Ectodermal cell (in vitro differentiated cells): Measurements from ENCODE around the gene RAD51B.

Source experiments
- H3K27ac ChIP-seq: 2 replicates; pipeline ENCODE4 v1.7.0; 2013; ENCODE audit warnings: mild to moderate bottlenecking, low read depth, low read length; ENCODE audit not compliant: insufficient read depth, poor library complexity, severe bottlenecking
- H3K27me3 ChIP-seq: 2 replicates; pipeline ENCODE4 v1.7.0; 2013; ENCODE audit warnings: mild to moderate bottlenecking, low read length; ENCODE audit not compliant: insufficient read depth, control insufficient read depth, poor library complexity, severe bottlenecking
- H3K36me3 ChIP-seq: one replicate; pipeline ENCODE4 v1.7.0; 2013; ENCODE audit warnings: low read length; ENCODE audit not compliant: control insufficient read depth, insufficient read depth
- H3K4me1 ChIP-seq: one replicate; pipeline ENCODE4 v1.7.0; 2013; ENCODE audit warnings: low read length; ENCODE audit not compliant: control insufficient read depth, insufficient read depth
- H3K4me3 ChIP-seq: 2 replicates; pipeline ENCODE4 v1.7.0; 2013; ENCODE audit warnings: low read depth, low read length, control low read depth; ENCODE audit not compliant: insufficient read depth
- H3K9me3 ChIP-seq: 2 replicates; pipeline ENCODE4 v1.7.0; 2013; ENCODE audit warnings: mild to moderate bottlenecking, low read length, moderate library complexity; ENCODE audit not compliant: control insufficient read depth
- WGBS, 2 experiments: methylation state at CpG; one replicate each; pipeline ENCODE4 v1.1.7; 2013; ENCODE audit warnings: missing lambda C conversion rate in 2 of 2; 5-methylcytosine and 5-hydroxymethylcytosine counted together

The RAD51B gene

DNA sequence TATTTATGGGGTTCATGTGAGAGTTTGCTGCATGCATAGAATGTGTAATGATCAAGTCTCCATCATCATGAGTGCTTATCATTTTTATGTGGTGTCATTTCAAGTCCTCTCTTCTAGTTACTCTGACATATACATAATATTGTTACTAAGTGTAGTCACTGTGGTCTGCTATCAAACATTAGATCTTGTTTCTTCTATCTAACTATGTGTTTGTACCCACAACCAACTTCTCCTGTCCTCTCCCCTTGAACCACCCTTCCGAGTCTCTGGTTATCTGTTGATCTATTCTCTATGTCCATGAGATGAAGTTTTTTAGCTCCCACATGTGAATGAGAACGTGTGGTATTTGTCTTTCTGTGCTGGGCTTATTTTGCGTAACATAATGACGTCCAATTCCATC lies 107.7 kb downstream of the RAD51B start:
- 84 to 91% methylated on average over 4 of the region's 4 CpGs for WGBS, 2 experiments

GRCh38 chr14:67928375-67928774 lies 108.8 kb downstream of the RAD51B start:
- H3K27me3 ChIP-seq, result no peaks in the 10 kb centered on the region
- H3K4me3 ChIP-seq, result no peak overlapping the region
- H3K27ac ChIP-seq, result no peak overlapping the region
- 88 to 92% methylated on average over 11 of the region's 11 CpGs for whole genome bisulfite sequencing, 2 experiments
- no peaks in the 10 kb centered on the region for H3K36me3 ChIP-seq
- H3K9me3 ChIP-seq, result no peaks in the 10 kb centered on the region
- peaks cover 4% of the 10 kb centered on the region for H3K4me1 ChIP-seq

More for the DNA sequence above, 107.7 kb downstream of the RAD51B start:
- H3K27me3 ChIP-seq, result no peaks in the 10 kb centered on the region
- H3K9me3 ChIP-seq, result no peaks in the 10 kb centered on the region
- H3K36me3 ChIP-seq, result no peaks in the 10 kb centered on the region
- no peak overlapping the region for H3K27ac ChIP-seq
- H3K4me1 ChIP-seq, result no peaks in the 10 kb centered on the region
- H3K4me3 ChIP-seq, result no peak overlapping the region

- Histone ChIP-seq H3K36me3 (no peaks in the 10 kb centered on the region), H3K9me3 (no peaks in the 10 kb centered on the region), H3K27ac (no peak overlapping the region), H3K4me3 (no peak overlapping the region), H3K4me1 (peaks cover 9% of the 10 kb centered on the region), H3K27me3 (no peaks in the 10 kb centered on the region)
- 90 to 95% methylated on average over 4 of the region's 4 CpGs for WGBS, 2 experiments
These were observed 113.2 kb downstream of the RAD51B start for GRCh38 chr14:67932708-67933246.

DNA sequence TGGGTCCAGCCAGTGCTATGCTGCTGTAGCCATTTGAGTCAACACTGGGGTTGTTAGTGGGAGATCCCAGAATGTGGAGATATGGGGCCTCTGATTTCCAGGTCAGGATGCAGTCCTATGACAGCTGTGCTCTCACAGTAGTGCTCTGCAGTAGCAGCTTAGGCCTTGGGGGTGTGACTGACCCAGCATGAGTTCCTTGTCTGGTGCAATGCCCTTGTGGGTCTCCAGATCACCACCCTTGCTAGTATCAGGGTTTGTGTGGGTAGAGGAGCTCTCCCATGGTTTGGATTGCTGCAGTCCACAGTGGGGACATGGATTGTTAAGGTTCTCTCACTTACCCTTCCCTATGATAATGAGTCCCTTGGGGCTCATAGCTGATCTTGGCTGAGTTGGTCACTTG lies 113.7 kb downstream of the RAD51B start:
- Histone ChIP-seq H3K4me3 (no peak overlapping the region), H3K9me3 (no peaks in the 10 kb centered on the region), H3K36me3 (no peaks in the 10 kb centered on the region), H3K4me1 (peaks cover 12% of the 10 kb centered on the region), H3K27ac (no peak overlapping the region), H3K27me3 (no peaks in the 10 kb centered on the region)

DNA sequence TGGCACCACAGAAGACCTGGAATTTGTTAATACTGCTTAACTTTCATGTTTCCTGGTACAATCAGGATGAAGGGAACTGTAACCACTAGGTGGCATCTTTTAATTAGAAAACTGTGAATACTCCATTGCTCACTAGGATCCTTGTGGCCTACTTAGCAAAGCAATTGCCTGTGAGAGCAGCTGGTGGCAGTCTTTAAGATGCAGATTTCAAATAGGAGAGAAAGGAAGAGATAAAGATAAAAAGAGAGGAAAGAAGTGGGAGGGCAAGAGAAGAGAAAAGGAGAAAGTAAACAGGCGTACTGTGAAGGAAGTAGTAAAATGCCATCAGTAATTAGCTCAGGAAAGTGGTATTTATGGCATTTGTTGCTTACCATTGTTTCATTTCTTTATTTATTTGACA lies 114.5 kb downstream of the RAD51B start:
- no peak overlapping the region for H3K4me3 ChIP-seq
- peaks cover 20% of the 10 kb centered on the region for H3K4me1 ChIP-seq
- H3K27ac ChIP-seq, result no peak overlapping the region
- 0% methylated on average over 1 of the region's 1 CpG for WGBS, 2 experiments
- H3K27me3 ChIP-seq, result no peaks in the 10 kb centered on the region
- no peaks in the 10 kb centered on the region for H3K9me3 ChIP-seq
- H3K36me3 ChIP-seq, result no peaks in the 10 kb centered on the region

GRCh38 chr14:67934862-67935261 lies 115.3 kb downstream of the RAD51B start:
- H3K27ac ChIP-seq, result no peak overlapping the region
- H3K27me3 ChIP-seq, result no peaks in the 10 kb centered on the region
- peaks cover 20% of the 10 kb centered on the region for H3K4me1 ChIP-seq
- no peaks in the 10 kb centered on the region for H3K36me3 ChIP-seq
- H3K4me3 ChIP-seq, result no peak overlapping the region
- H3K9me3 ChIP-seq, result no peaks in the 10 kb centered on the region
- WGBS, 2 experiments, result 40 to 86% methylated on average over 1 of the region's 1 CpG

DNA sequence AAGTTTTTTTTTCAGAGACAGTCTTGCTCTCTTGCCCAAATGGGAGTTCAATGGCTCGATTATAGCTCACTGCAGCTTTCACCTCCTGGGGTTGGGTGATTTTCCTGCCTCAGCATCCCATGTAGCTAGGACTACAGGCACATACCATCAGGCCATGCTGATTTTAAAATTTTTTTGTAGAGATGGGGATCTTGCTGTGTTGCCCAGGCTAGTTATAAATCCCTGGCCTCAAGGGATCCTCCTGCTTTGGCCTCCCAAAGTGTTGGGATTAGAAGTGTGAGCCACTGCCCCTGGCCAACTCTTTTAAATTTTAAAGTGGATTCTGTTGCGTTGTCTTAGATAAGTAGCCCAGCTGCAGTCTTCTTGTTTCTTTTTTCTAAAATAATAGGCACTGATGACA lies 115.8 kb downstream of the RAD51B start:
- H3K4me1 ChIP-seq, result peaks cover 20% of the 10 kb centered on the region
- H3K27ac ChIP-seq, result no peak overlapping the region
- WGBS, 2 experiments, result 84 to 88% methylated on average over 2 of the region's 2 CpGs
- no peak overlapping the region for H3K4me3 ChIP-seq
- no peaks in the 10 kb centered on the region for H3K9me3 ChIP-seq
- H3K36me3 ChIP-seq, result no peaks in the 10 kb centered on the region
- H3K27me3 ChIP-seq, result no peaks in the 10 kb centered on the region

DNA sequence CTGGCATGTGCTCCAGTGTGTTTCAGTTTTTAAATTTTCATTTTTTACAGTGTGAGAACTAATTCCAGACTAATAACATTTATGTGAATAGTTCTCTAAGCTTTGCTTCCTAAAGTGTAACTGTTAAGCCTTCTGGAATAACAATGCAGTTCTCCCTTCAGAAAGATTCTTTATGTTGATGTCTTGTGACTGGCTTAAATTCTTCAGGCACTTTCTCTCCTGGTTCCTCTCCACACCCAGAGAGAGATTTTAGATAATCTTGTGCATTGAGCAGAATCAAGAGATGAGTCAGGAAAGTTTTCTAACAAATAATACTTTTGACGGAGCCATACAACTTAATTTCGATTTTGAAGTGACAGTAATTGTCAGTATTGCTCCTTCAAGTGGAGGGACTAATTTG lies 118.5 kb downstream of the RAD51B start:
- Histone ChIP-seq H3K9me3 (no peaks in the 10 kb centered on the region), H3K4me3 (no peak overlapping the region), H3K4me1 (peaks cover 40% of the 10 kb centered on the region), H3K27me3 (no peaks in the 10 kb centered on the region), H3K27ac (no peak overlapping the region), H3K36me3 (no peaks in the 10 kb centered on the region)
- WGBS, 2 experiments, result 81 to 89% methylated on average over 2 of the region's 2 CpGs

DNA sequence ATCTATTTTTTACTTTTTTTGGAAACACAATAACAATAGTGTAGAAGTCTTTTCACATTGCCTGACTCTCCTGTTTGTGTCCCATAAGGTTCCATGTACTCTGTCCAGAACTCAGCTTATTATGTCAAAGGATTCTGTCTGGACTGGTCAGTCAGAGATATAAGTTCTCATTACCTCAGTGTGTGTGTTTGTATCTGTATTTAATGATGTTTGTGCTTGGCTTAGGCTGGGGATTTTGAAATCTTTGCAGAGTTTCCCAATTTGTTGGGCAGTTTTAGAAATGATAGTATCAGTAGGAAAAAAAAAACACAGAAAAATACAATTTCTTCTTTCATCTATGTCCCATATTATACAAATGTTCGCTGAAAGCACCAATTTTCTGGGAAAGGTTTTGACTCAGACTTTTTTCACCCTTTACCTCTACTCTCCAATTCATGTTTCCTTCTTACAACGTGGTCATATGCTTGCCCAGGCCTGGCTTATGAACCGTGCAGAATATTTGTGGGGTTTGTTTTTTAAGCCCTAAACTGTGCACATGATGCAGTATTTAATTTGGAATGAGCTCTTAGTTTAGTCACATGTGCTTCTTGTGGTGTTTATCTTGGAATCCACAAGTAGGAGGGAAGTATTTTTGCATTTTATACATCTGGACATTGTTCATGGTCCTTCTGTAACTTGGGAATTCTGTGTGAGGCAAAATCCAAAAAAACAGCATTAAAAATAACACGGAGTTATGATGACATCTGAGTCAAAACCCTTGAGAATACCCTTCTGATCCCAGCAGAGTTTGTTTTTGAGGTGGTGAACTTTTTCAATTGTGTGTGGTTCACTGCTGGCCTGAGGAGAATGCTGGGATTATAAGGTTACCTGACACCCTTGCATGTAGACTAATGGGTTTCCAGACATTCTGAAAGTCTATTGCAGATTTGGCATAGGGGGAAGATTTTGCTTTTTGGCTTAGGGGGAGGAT lies 121.2 kb downstream of the RAD51B start:
- Histone ChIP-seq H3K9me3 (no peaks in the 10 kb centered on the region), H3K36me3 (no peaks in the 10 kb centered on the region), H3K4me1 (peaks cover 32% of the 10 kb centered on the region), H3K27me3 (no peaks in the 10 kb centered on the region), H3K27ac (peak overlapping the region; percentile 9), H3K4me3 (no peak overlapping the region)
- 73 to 80% methylated on average over 4 of the region's 4 CpGs for WGBS, 2 experiments

DNA sequence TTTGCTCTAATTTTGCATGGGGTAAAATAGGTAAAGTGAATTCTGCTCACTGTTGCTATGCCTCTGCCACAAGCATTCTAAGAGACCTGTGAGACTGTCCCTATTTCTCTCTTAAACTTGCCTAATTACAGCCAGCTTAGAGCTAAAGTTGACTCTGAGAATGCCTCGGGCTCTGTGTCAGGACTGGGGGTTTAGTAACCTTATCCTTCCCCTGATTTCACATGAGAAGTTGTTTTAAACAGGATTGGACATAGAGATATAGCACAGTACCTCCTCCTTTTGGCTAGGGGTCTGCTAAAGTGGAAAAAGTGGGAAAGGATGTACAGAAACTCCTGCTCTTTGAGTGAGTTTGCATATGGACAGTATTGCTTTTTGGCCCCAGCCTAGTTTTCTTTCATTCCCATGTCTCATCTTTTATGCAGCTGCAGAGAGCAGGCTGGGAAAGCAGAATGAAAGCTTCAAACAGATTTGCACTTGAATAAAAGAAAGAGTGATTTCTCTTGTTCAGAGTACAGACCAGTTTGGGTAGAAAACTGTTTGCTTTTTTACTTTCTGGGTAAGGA lies 122.0 kb downstream of the RAD51B start:
- H3K27ac ChIP-seq, result peak overlapping the region; percentile 9
- H3K4me1 ChIP-seq, result peaks cover 32% of the 10 kb centered on the region
- no peaks in the 10 kb centered on the region for H3K36me3 ChIP-seq
- no peak overlapping the region for H3K4me3 ChIP-seq
- H3K9me3 ChIP-seq, result no peaks in the 10 kb centered on the region
- H3K27me3 ChIP-seq, result no peaks in the 10 kb centered on the region
- 26 to 31% methylated on average over 1 of the region's 1 CpG for WGBS, 2 experiments
